CD4-positive, CD25-positive, alpha-beta regulatory T cell (primary cell): Measurements from ENCODE around the gene TMEM258. TPM values are rescaled to one million over a fixed set of nuclear protein-coding genes. Genes with fewer than 3 reads are reported as not detected.

Experiments
- ATAC-seq, 2 donors: fragments of 150-1000 bp; cut with Tn5 transposase; one replicate each; pipeline ENCODE4 v1.10.0; 2021; ENCODE audit warnings: low read depth in 2 of 2, moderate number of reproducible peaks in 2 of 2, moderate library complexity in 1 of 2
- DNase-seq, 3 donors: peaks; one replicate each; pipeline versions ENCODE4 v3.0.0 to v3.0.0-alpha.2; 2012 to 2022; ENCODE audit warnings: mixed read lengths in 1 of 3
- H3K27ac ChIP-seq: one replicate; pipeline ENCODE4 v1.7.0; 2013; ENCODE audit warnings: mild to moderate bottlenecking, low read length; ENCODE audit not compliant: insufficient read depth, poor library complexity, severe bottlenecking
- H3K27me3 ChIP-seq: one replicate; pipeline ENCODE4 v1.7.0; 2013; ENCODE audit warnings: low read length; ENCODE audit not compliant: control insufficient read depth, insufficient read depth
- H3K36me3 ChIP-seq: one replicate; pipeline ENCODE4 v1.7.0; 2013; ENCODE audit warnings: mild to moderate bottlenecking, low read length, moderate library complexity; ENCODE audit not compliant: control insufficient read depth, insufficient read depth
- H3K4me1 ChIP-seq: 2 replicates; pipeline ENCODE4 v1.7.0; 2013; ENCODE audit warnings: mild to moderate bottlenecking, low read length; ENCODE audit not compliant: insufficient read depth, control insufficient read depth, poor library complexity, severe bottlenecking
- H3K4me3 ChIP-seq: one replicate; pipeline ENCODE4 v1.7.0; 2013; ENCODE audit warnings: low read depth, mild to moderate bottlenecking, low read length, moderate library complexity
- H3K9me3 ChIP-seq, 2 experiments: 1 replicate in 1 of 2; 2 replicates in 1 of 2; pipeline ENCODE4 v1.7.0; 2013; ENCODE audit warnings: low read length in 2 of 2, mild to moderate bottlenecking in 1 of 2, moderate library complexity in 1 of 2; ENCODE audit not compliant: control insufficient read depth in 2 of 2
- H3K27ac Mint-ChIP-seq, 3 donors: one replicate each; pipeline ENCODE4 v1.8.0; 2020 to 2022; ENCODE audit warnings: mild to moderate bottlenecking in 3 of 3, mixed read lengths in 3 of 3, moderate library complexity in 2 of 3
- H3K27me3 Mint-ChIP-seq: one replicate; pipeline ENCODE4 v1.8.0; 2022; ENCODE audit warnings: mild to moderate bottlenecking, mixed read lengths
- H3K36me3 Mint-ChIP-seq: one replicate; pipeline ENCODE4 v1.8.0; 2020; ENCODE audit warnings: mixed read lengths
- H3K4me1 Mint-ChIP-seq, 4 donors: one replicate each; pipeline ENCODE4 v1.8.0; 2020 to 2022; ENCODE audit warnings: mixed read lengths in 4 of 4, mild to moderate bottlenecking in 1 of 4
- H3K4me3 Mint-ChIP-seq, 4 donors: one replicate each; pipeline ENCODE4 v1.8.0; 2020 to 2022; ENCODE audit warnings: mild to moderate bottlenecking in 4 of 4, mixed read lengths in 4 of 4, moderate library complexity in 3 of 4
- H3K9me3 Mint-ChIP-seq, 7 donors: one replicate each; pipeline ENCODE4 v1.8.0; 2020 to 2022; ENCODE audit warnings: mixed read lengths in 7 of 7, mild to moderate bottlenecking in 3 of 7, moderate library complexity in 2 of 7
- polyA plus RNA-seq, 4 donors: library from polyadenylated mRNA; unstranded; fragments of 300-500 nt; fragmentation: Illumina TruSeq; gene quantifications; one replicate each; pipeline ENCODE4 v1.2.3, GENCODE V29; 2021
- total RNA-seq: library from RNA; stranded (reverse); gene quantifications from one replicate; pipeline ENCODE4 v1.2.3, GENCODE V29; 2022

TMEM258 gene
- total and polyA plus RNA-seq, 5 donors from 2014 or later = 71.7 to 283 (median 219) TPM

DNA sequence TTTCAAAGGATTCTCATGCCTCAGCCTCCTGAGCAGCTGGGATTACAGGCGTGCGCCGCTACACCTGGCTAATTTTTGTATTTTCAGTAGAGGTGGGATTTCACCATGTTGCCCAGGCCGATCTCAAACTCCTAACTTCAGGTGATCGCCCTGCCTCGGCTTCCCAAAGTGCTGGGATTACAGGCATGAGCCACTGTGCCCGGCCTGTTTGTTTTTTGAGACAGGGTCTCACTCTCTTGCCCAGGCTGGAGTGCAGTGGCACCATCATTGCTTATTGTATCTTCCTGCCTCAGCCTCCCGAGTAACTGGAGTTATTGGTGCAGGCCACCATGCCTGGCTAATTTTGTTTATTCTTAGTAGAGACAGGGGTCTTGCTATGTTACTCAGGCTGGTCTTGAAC is 43.8 kb upstream of the TMEM258 start:
- no peak overlapping the region for H3K27ac ChIP-seq
- H3K4me3 Mint-ChIP-seq = no peak overlapping the region
- H3K9me3 Mint-ChIP-seq = no peaks in the 10 kb centered on the region
- peaks cover 12% of the 10 kb centered on the region for H3K4me1 ChIP-seq
- ATAC-seq (no peak), DNase-seq (no peak)
- H3K27ac Mint-ChIP-seq = no peak overlapping the region
- H3K36me3 Mint-ChIP-seq = no peaks in the 10 kb centered on the region
- H3K27me3 ChIP-seq = no peaks in the 10 kb centered on the region
- H3K4me1 Mint-ChIP-seq = peaks cover 0 to 20% (median 4%) of the 10 kb centered on the region in 4 donors
- H3K9me3 ChIP-seq = no peaks in the 10 kb centered on the region
- no peaks in the 10 kb centered on the region for H3K36me3 ChIP-seq
- H3K4me3 ChIP-seq = no peak overlapping the region
- peaks cover 18% of the 10 kb centered on the region for H3K27me3 Mint-ChIP-seq

DNA sequence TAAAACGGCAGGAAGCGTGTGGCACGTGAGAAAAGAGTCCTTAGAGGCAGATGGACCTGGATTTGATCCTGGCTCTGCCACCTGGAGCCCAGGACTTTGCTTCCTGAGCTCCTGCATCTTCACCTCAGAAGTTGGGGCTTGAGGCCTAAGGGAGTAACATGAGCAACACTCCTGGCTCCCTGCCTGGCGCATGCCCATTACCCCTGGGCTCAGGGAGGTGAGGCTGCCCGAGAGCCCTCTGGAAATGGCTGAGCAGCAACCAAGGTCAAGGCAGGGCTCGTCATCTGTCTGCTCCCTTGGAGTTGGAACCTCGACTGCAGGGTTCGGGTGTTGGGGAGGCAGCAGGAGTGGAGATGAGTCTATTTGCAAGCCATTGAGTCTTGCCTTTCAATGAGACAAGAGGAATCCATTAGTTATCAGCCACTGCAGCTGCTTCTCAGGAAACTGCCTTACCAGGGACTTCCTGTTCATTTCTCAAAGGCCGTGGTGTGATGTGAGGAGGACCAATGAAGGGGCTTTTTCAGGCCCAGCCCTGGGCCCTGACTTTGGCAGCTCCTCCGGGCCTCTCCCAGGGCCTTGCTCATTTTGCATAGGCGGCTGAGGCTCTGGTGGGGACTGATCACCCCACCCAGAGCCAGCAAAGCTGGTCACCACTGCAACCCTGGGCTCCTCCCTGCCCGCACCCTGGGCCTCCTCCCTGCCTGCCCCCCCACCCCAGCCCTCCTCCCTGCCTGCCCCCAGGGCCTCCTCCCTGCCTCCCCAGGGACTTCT is 42.1 kb upstream of the TMEM258 start:
- peaks cover 4% of the 10 kb centered on the region for H3K27me3 ChIP-seq
- Mint-ChIP-seq H3K27me3 (peaks cover 29% of the 10 kb centered on the region), H3K4me1 (peaks cover 0 to 20% (median 4%) of the 10 kb centered on the region in 4 donors), H3K9me3 (no peaks in the 10 kb centered on the region), H3K27ac (peak overlapping the region in 2 of 3 donors; percentile 15 to 20), H3K36me3 (no peaks in the 10 kb centered on the region), H3K4me3 (peak overlapping the region in 1 of 4 donors; percentile 50)
- no peak overlapping the region for H3K4me3 ChIP-seq
- DNase-seq (peak in 2 of 3 donors; percentile 21 to 89), ATAC-seq (peak; percentile 68 to 80)
- no peaks in the 10 kb centered on the region for H3K36me3 ChIP-seq
- peaks cover 13% of the 10 kb centered on the region for H3K4me1 ChIP-seq
- H3K27ac ChIP-seq = peak overlapping the region; percentile 10
- no peaks in the 10 kb centered on the region for H3K9me3 ChIP-seq

DNA sequence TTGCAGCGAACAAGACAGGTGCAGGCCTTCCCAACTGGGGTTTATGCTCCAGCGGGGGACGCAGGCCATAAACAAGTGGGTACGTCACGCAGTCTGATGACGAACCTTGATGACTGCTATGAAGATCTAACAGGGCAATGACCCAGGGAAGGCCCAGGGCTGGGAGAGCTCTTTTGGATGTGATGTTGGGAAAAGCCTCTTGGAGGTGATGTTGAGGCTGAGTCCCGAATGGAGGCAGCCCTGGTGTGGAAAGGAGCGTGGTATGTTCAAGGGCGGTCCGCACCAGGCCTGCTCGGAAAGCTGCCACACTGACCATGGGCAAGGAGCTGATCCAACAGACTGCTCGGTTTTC is 41.5 kb upstream of the TMEM258 start:
- ATAC-seq (no peak), DNase-seq (no peak)
- no peaks in the 10 kb centered on the region for H3K36me3 ChIP-seq
- Mint-ChIP-seq H3K9me3 (no peaks in the 10 kb centered on the region), H3K36me3 (no peaks in the 10 kb centered on the region), H3K4me1 (peaks cover 0 to 23% (median 4%) of the 10 kb centered on the region in 4 donors), H3K27ac (peak overlapping the region in 1 of 3 donors; percentile 71), H3K27me3 (peaks cover 35% of the 10 kb centered on the region), H3K4me3 (peak overlapping the region in 1 of 4 donors; percentile 50)
- H3K9me3 ChIP-seq = no peaks in the 10 kb centered on the region
- no peak overlapping the region for H3K27ac ChIP-seq
- peaks cover 4% of the 10 kb centered on the region for H3K27me3 ChIP-seq
- peaks cover 19% of the 10 kb centered on the region for H3K4me1 ChIP-seq
- no peak overlapping the region for H3K4me3 ChIP-seq

DNA sequence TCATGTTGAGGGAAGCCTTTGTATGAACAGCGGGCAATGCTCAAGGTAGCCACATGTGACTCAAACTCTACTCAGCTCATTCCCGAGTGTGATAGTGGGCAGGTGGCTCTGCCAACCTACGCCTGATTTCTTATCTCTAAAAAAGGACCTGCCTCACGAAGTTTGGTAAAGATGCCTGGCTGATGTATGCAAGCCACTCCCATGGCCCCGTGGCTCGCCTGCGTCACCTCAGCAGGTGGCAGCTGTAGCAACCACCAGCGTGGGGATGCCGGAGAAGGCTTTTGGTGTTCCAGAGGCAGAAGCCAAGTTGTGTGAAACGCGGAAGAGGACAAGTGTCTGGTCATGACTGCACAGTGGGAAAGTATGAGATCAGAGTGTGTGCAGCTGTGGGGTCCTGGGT is 41.1 kb upstream of the TMEM258 start:
- ATAC-seq (no peak), DNase-seq (no peak)
- Histone ChIP-seq H3K4me3 (no peak overlapping the region), H3K4me1 (peaks cover 23% of the 10 kb centered on the region), H3K27me3 (peaks cover 4% of the 10 kb centered on the region), H3K9me3 (no peaks in the 10 kb centered on the region), H3K27ac (no peak overlapping the region), H3K36me3 (no peaks in the 10 kb centered on the region)
- Mint-ChIP-seq H3K4me1 (peaks cover 2 to 26% (median 4%) of the 10 kb centered on the region in 4 donors), H3K9me3 (no peaks in the 10 kb centered on the region), H3K27ac (peak overlapping the region in 1 of 3 donors; percentile 71), H3K4me3 (peak overlapping the region in 1 of 4 donors; percentile 50), H3K36me3 (no peaks in the 10 kb centered on the region), H3K27me3 (peaks cover 38% of the 10 kb centered on the region)

DNA sequence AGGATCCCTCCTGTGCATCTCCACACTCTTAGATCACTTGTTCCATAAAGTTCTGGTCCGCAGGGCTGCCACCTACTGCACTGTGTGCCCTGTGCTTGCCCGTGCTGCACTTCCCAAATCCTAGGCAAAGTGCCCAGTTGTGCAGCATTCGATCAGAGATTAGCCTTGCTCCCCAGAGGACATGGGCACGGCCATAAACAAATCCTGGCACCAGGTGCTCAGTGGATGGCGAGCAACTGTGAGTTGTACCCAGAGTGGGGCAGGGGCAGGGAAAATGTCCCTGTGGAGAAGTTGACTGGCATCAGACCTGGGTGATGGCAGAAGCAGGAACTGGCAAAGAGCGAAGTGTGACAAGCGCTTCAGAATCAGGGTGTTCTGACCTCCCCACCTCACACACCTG is 40.4 kb upstream of the TMEM258 start:
- Histone ChIP-seq H3K9me3 (no peaks in the 10 kb centered on the region), H3K27me3 (peaks cover 4% of the 10 kb centered on the region), H3K4me3 (no peak overlapping the region), H3K27ac (no peak overlapping the region), H3K36me3 (no peaks in the 10 kb centered on the region), H3K4me1 (peaks cover 30% of the 10 kb centered on the region)
- ATAC-seq (no peak), DNase-seq (no peak)
- Mint-ChIP-seq H3K9me3 (no peaks in the 10 kb centered on the region), H3K4me1 (peaks cover 4 to 30% (median 5%) of the 10 kb centered on the region in 4 donors), H3K27me3 (peaks cover 40% of the 10 kb centered on the region), H3K4me3 (peak overlapping the region in 1 of 4 donors; percentile 50), H3K27ac (no peak overlapping the region), H3K36me3 (no peaks in the 10 kb centered on the region)

DNA sequence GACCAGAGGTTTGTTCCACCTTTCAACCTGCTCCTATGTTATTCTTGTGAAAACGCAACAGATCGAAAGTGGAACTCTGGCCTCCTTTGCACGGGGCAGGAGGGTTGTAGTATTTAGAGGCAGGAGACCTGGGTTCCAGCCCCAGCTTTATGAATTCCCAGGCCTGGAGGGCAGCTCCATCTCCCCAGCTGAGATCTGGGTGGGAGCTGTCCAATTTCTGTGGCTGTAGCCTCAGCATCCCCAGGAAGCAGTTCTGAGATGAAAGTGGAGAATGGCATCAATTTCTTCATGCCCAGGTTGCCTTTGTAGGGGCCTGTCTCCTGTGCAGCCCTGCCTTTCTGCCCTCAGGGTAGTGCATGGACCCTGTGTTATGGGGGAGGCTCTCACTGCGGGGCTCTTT is 39.8 kb upstream of the TMEM258 start:
- Mint-ChIP-seq H3K27me3 (peaks cover 45% of the 10 kb centered on the region), H3K36me3 (no peaks in the 10 kb centered on the region), H3K27ac (no peak overlapping the region), H3K4me1 (peaks cover 4 to 32% (median 5%) of the 10 kb centered on the region in 4 donors), H3K4me3 (peak overlapping the region in 1 of 4 donors; percentile 58), H3K9me3 (no peaks in the 10 kb centered on the region)
- H3K27me3 ChIP-seq = peaks cover 4% of the 10 kb centered on the region
- no peak overlapping the region for H3K27ac ChIP-seq
- no peak overlapping the region for H3K4me3 ChIP-seq
- peaks cover 33% of the 10 kb centered on the region for H3K4me1 ChIP-seq
- ATAC-seq = no peak
- H3K36me3 ChIP-seq = no peaks in the 10 kb centered on the region
- DNase-seq = no peak
- H3K9me3 ChIP-seq = no peaks in the 10 kb centered on the region

DNA sequence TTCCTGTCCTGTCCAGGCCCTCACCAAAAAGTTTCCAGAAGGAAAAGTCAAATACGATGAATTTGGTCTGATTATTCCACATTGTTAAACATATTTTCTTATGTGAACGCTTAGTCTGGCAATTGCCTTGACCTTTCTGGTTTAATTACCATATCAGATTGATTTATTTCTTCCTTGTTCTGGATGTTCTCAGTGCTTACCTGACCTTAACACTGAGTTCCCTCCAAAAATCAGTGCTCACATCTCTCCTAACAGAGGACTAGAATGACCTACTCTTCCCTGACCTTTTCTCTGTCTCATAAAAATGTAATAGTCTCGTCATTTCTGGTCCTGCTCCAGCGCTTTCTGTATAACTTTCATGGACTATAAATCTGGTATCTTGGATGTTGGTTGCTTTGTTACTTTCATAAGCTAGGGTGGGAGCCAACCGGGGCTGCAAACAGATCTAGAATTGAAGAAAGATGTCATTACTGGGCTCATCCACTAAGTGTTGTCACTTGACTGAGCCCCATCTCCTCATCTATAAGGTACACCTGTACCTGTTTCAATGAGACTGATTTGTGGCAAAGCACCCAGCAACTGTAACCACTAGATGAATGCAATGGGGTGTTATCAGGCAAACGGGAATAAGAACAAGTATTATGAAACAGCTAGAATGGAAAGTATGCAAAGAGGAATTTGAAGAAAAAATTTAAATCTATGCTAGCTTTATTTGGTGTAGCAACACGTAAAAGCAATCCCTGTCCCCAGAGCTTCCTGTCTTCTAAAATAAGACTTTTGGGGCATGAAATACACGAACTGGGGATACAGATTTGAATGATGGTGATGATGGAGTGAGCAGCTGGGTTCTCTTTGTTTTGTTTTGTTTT is 38.1 kb upstream of the TMEM258 start:
- H3K27me3 ChIP-seq = peaks cover 4% of the 10 kb centered on the region
- Mint-ChIP-seq H3K9me3 (no peaks in the 10 kb centered on the region), H3K4me1 (peaks cover 4 to 35% (median 5%) of the 10 kb centered on the region in 4 donors), H3K27me3 (peaks cover 58% of the 10 kb centered on the region), H3K4me3 (peak overlapping the region in 1 of 4 donors; percentile 62), H3K27ac (no peak overlapping the region), H3K36me3 (no peaks in the 10 kb centered on the region)
- no peak for ATAC-seq
- DNase-seq = no peak
- no peak overlapping the region for H3K4me3 ChIP-seq
- no peak overlapping the region for H3K27ac ChIP-seq
- no peaks in the 10 kb centered on the region for H3K36me3 ChIP-seq
- peaks cover 33% of the 10 kb centered on the region for H3K4me1 ChIP-seq
- no peaks in the 10 kb centered on the region for H3K9me3 ChIP-seq
